WTC11 (cell line): ENCODE results near the gene ZFAND6. TPM values are rescaled to one million over a fixed set of nuclear protein-coding genes. Genes with fewer than 3 reads are reported as not detected.

Source experiments
- ATAC-seq: fragments of 200-7000 bp; cut with Tn5 transposase; 2 replicates; pipeline ENCODE4 v1.10.0; 2021; ENCODE audit warnings: mild to moderate bottlenecking, moderate library complexity
- CTCF ChIA-PET: fragments of 300-600 bp; sonication (Branson Sonifier 250); formaldehyde crosslinking; loops from one replicate; lab custom pipeline; 2021; ENCODE audit warnings: antibody characterized with exemption; lab: Charles Lee
- POLR2A ChIA-PET: fragments of 350-600 bp; sonication (Branson Sonifier 250); formaldehyde crosslinking; loops from one replicate; lab custom pipeline; 2021; ENCODE audit warnings: antibody characterized with exemption; lab: Charles Lee
- DNase-seq: peaks from one replicate; pipeline ENCODE4 v3.0.0; 2021; ENCODE audit warnings: low spot score
- H3K27ac Mint-ChIP-seq: 2 replicates; pipeline ENCODE4 v1.8.0; 2021; ENCODE audit warnings: mixed read lengths
- H3K27me3 Mint-ChIP-seq: 2 replicates; pipeline ENCODE4 v1.8.0; 2021; ENCODE audit warnings: low read depth, mild to moderate bottlenecking, moderate library complexity, mixed read lengths
- H3K36me3 Mint-ChIP-seq: 2 replicates; pipeline ENCODE4 v1.8.0; 2021; ENCODE audit warnings: mixed read lengths
- H3K4me1 Mint-ChIP-seq: 2 replicates; pipeline ENCODE4 v1.8.0; 2022; ENCODE audit warnings: mixed read lengths
- H3K4me3 Mint-ChIP-seq: 2 replicates; pipeline ENCODE4 v1.8.0; 2021; ENCODE audit warnings: mild to moderate bottlenecking, moderate library complexity, mixed read lengths
- H3K9me3 Mint-ChIP-seq: 2 replicates; pipeline ENCODE4 v1.8.0; 2021; ENCODE audit warnings: mixed read lengths
- CTCF ChIP-seq: fragments of 200-600 bp; IDR thresholded peaks from 2 replicates; pipeline ENCODE4 v1.8.0; 2022; ENCODE audit warnings: antibody characterized with exemption
- E2F5 ChIP-seq: sonication (generic); formaldehyde crosslinking; IDR thresholded peaks from 2 replicates; pipeline ENCODE4 v1.8.1; 2022; ENCODE audit warnings: mild to moderate bottlenecking, moderate library complexity, missing genetic modification reagents
- ETV6 ChIP-seq: sonication (generic); formaldehyde crosslinking; IDR thresholded peaks from 2 replicates; pipeline ENCODE4 v1.8.1; 2022; ENCODE audit warnings: mild to moderate bottlenecking, missing genetic modification reagents
- FOXP1 ChIP-seq: sonication (generic); formaldehyde crosslinking; IDR thresholded peaks from 2 replicates; pipeline ENCODE4 v1.8.0; 2022; ENCODE audit warnings: missing genetic modification reagents, mild to moderate bottlenecking, moderate library complexity, borderline replicate concordance
- MLX ChIP-seq: sonication (generic); formaldehyde crosslinking; IDR thresholded peaks from 2 replicates; pipeline ENCODE4 v1.8.1; 2023; ENCODE audit warnings: mild to moderate bottlenecking, missing genetic modification reagents, moderate library complexity
- NR3C1 ChIP-seq: sonication (generic); formaldehyde crosslinking; conservative IDR thresholded peaks from 2 replicates; pipeline ENCODE4 v1.8.1; 2023; ENCODE audit warnings: low read depth, mild to moderate bottlenecking, missing genetic modification reagents
- SMAD4 ChIP-seq: sonication (generic); formaldehyde crosslinking; IDR thresholded peaks from 2 replicates; pipeline ENCODE4 v1.8.0; 2022; ENCODE audit warnings: mild to moderate bottlenecking, missing genetic modification reagents
- SP1 ChIP-seq: sonication (generic); formaldehyde crosslinking; conservative IDR thresholded peaks from 2 replicates; pipeline ENCODE4 v1.8.1; 2022; ENCODE audit warnings: missing genetic modification reagents
- ZMAT4 ChIP-seq: fragments of 250-450 bp; sonication (Bioruptor Pico); IDR thresholded peaks from 2 replicates; pipeline ENCODE4 v1.9.0; 2021; ENCODE audit warnings: mild to moderate bottlenecking
- ZNF219 ChIP-seq: sonication (generic); formaldehyde crosslinking; IDR thresholded peaks from 2 replicates; pipeline ENCODE4 v1.8.0; 2023; ENCODE audit warnings: missing genetic modification reagents, mild to moderate bottlenecking, borderline replicate concordance
- ZNF416 ChIP-seq: fragments of 250-450 bp; sonication (Bioruptor Pico); IDR thresholded peaks from 2 replicates; pipeline ENCODE4 v1.9.0; 2021; ENCODE audit warnings: mild to moderate bottlenecking, inconsistent platforms
- ZNF423 ChIP-seq: fragments of 250-450 bp; sonication (Bioruptor Pico); IDR thresholded peaks from 2 replicates; pipeline ENCODE4 v2.1.2; 2022; ENCODE audit warnings: mild to moderate bottlenecking, moderate library complexity
- ZNF671 ChIP-seq: fragments of 250-450 bp; sonication (Bioruptor Pico); IDR thresholded peaks from 2 replicates; pipeline ENCODE4 v1.8.0; 2021; ENCODE audit warnings: mild to moderate bottlenecking
- total RNA-seq: library from RNA; stranded (reverse); gene quantifications from 3 replicates; pipeline ENCODE4 v1.2.3, GENCODE V29; 2021
- TF ChIP-seq, protein P1 (sequence below): sonication (generic); formaldehyde crosslinking; IDR thresholded peaks from 2 replicates; pipeline ENCODE4 v1.8.1; 2023; ENCODE audit warnings: mild to moderate bottlenecking, missing genetic modification reagents
- TF ChIP-seq, protein P2 (sequence below): sonication (generic); formaldehyde crosslinking; IDR thresholded peaks from 2 replicates; pipeline ENCODE4 v1.8.1; 2023; ENCODE audit warnings: mild to moderate bottlenecking, missing genetic modification reagents
- TF ChIP-seq, protein P3 (sequence below): sonication (generic); formaldehyde crosslinking; conservative IDR thresholded peaks from 2 replicates; pipeline ENCODE4 v1.8.1; 2023; ENCODE audit warnings: mild to moderate bottlenecking, low read depth, missing genetic modification reagents, moderate library complexity
- TF ChIP-seq, protein P4 (sequence below): sonication (generic); formaldehyde crosslinking; IDR thresholded peaks from 2 replicates; pipeline ENCODE4 v1.8.0; 2022; ENCODE audit warnings: missing genetic modification reagents

The ZFAND6 gene
- total RNA-seq, 1 experiment from 2014 or later = 114 TPM

DNA sequence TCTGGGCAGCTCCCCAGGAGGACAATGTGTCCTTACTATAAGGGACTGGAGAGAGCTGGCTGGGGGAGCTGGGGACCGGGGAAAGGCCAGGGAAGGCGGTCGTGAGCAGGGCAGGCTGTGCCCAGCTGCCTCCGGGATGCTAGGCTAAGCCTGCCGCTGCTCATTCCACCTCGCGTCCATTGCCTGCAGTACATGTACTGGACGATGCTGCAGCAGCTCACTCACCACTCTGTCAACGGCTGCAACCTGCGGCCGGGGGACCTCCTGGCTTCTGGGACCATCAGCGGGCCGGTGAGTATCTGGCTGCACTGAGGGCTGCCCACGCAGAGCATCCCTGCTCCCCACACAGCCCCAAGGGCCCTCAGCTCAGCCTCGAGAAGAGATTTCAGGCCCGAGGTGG lies 120.5 kb downstream of the ZFAND6 start (continued):
- TF ChIP-seq ZNF671 (CRISPR knock-in tag) (no peak), ZNF416 (CRISPR knock-in tag) (no peak)

DNA sequence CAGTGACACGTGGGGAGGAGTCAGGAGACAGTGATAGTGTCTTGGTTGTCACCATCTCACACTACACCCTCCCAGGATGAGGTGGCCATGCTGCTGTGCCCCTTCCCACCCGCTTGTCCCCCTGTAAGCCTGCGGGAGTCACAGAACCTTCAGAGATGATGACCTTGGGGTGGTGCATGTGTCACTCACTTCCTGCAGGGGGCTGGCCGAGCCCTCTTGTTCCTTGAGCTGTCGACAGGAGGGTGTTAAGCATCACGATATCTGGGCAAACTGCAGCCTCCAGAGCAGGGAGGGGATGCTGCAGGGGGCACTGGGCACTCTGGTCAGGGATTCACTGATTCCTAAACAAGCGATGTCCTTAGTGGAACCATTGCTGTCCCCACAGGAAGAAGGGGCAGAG lies 121.0 kb downstream of the ZFAND6 start:
- ATAC-seq = peak; percentile 56; the same call in 1 of the 2 replicates
- no peak for DNase-seq
- Mint-ChIP-seq H3K9me3 (no peaks in the 10 kb centered on the region; the same call in 1 of the 2 replicates), H3K36me3 (peaks cover 20% of the 10 kb centered on the region)
- TF ChIP-seq ZNF219 (CRISPR knock-in tag) (no peak), SMAD4 (no peak), CTCF (no peak), ZMAT4 (CRISPR knock-in tag) (no peak), ETV6 (CRISPR knock-in tag) (no peak), MLX (CRISPR knock-in tag) (no peak), E2F5 (no peak), SP1 (CRISPR knock-in tag) (no peak), ZNF423 (no peak), NR3C1 (CRISPR knock-in tag) (no peak), FOXP1 (CRISPR knock-in tag) (no peak)
- TF ChIP-seq, protein P1, sequence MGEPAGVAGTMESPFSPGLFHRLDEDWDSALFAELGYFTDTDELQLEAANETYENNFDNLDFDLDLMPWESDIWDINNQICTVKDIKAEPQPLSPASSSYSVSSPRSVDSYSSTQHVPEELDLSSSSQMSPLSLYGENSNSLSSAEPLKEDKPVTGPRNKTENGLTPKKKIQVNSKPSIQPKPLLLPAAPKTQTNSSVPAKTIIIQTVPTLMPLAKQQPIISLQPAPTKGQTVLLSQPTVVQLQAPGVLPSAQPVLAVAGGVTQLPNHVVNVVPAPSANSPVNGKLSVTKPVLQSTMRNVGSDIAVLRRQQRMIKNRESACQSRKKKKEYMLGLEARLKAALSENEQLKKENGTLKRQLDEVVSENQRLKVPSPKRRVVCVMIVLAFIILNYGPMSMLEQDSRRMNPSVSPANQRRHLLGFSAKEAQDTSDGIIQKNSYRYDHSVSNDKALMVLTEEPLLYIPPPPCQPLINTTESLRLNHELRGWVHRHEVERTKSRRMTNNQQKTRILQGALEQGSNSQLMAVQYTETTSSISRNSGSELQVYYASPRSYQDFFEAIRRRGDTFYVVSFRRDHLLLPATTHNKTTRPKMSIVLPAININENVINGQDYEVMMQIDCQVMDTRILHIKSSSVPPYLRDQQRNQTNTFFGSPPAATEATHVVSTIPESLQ (CRISPR knock-in tag) = no peak
- TF ChIP-seq, protein P2, sequence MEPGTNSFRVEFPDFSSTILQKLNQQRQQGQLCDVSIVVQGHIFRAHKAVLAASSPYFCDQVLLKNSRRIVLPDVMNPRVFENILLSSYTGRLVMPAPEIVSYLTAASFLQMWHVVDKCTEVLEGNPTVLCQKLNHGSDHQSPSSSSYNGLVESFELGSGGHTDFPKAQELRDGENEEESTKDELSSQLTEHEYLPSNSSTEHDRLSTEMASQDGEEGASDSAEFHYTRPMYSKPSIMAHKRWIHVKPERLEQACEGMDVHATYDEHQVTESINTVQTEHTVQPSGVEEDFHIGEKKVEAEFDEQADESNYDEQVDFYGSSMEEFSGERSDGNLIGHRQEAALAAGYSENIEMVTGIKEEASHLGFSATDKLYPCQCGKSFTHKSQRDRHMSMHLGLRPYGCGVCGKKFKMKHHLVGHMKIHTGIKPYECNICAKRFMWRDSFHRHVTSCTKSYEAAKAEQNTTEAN (CRISPR knock-in tag) = no peak
- TF ChIP-seq, protein P3, sequence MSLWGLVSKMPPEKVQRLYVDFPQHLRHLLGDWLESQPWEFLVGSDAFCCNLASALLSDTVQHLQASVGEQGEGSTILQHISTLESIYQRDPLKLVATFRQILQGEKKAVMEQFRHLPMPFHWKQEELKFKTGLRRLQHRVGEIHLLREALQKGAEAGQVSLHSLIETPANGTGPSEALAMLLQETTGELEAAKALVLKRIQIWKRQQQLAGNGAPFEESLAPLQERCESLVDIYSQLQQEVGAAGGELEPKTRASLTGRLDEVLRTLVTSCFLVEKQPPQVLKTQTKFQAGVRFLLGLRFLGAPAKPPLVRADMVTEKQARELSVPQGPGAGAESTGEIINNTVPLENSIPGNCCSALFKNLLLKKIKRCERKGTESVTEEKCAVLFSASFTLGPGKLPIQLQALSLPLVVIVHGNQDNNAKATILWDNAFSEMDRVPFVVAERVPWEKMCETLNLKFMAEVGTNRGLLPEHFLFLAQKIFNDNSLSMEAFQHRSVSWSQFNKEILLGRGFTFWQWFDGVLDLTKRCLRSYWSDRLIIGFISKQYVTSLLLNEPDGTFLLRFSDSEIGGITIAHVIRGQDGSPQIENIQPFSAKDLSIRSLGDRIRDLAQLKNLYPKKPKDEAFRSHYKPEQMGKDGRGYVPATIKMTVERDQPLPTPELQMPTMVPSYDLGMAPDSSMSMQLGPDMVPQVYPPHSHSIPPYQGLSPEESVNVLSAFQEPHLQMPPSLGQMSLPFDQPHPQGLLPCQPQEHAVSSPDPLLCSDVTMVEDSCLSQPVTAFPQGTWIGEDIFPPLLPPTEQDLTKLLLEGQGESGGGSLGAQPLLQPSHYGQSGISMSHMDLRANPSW (CRISPR knock-in tag) = no peak
- TF ChIP-seq, protein P4, sequence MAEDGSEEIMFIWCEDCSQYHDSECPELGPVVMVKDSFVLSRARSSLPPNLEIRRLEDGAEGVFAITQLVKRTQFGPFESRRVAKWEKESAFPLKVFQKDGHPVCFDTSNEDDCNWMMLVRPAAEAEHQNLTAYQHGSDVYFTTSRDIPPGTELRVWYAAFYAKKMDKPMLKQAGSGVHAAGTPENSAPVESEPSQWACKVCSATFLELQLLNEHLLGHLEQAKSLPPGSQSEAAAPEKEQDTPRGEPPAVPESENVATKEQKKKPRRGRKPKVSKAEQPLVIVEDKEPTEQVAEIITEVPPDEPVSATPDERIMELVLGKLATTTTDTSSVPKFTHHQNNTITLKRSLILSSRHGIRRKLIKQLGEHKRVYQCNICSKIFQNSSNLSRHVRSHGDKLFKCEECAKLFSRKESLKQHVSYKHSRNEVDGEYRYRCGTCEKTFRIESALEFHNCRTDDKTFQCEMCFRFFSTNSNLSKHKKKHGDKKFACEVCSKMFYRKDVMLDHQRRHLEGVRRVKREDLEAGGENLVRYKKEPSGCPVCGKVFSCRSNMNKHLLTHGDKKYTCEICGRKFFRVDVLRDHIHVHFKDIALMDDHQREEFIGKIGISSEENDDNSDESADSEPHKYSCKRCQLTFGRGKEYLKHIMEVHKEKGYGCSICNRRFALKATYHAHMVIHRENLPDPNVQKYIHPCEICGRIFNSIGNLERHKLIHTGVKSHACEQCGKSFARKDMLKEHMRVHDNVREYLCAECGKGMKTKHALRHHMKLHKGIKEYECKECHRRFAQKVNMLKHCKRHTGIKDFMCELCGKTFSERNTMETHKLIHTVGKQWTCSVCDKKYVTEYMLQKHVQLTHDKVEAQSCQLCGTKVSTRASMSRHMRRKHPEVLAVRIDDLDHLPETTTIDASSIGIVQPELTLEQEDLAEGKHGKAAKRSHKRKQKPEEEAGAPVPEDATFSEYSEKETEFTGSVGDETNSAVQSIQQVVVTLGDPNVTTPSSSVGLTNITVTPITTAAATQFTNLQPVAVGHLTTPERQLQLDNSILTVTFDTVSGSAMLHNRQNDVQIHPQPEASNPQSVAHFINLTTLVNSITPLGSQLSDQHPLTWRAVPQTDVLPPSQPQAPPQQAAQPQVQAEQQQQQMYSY (CRISPR knock-in tag) = no peak
- TF ChIP-seq, all 79 proteins: peak for 0
- ChIA-PET CTCF (interaction anchor here (1.4 kb wide), 1 partner anchor 19 kb away, joined by 3 read pairs; no protein-coding TSS in a partner anchor), POLR2A (no interaction called here)
- Mint-ChIP-seq H3K27me3 (no peaks in the 10 kb centered on the region), H3K4me1 (no peaks in the 10 kb centered on the region), H3K4me3 (no peak overlapping the region), H3K27ac (no peak overlapping the region)
